DOHH2 (cell line): Measurements from ENCODE around the gene TMPRSS7.

ENCODE experiments used
- EZH2phosphoT487 ChIP-seq: fragments of 200-600 bp; sonication (generic); IDR thresholded peaks from 2 replicates; pipeline ENCODE4 v1.6.1; 2017; ENCODE audit warnings: borderline replicate concordance, mild to moderate bottlenecking, antibody characterized with exemption, low read length, moderate library complexity, mixed read lengths
- TF ChIP-seq, protein P1 (sequence below): fragments of 200-600 bp; sonication (generic); IDR thresholded peaks from one replicate; pipeline ENCODE4 v1.5.1; 2014; ENCODE audit warnings: antibody characterized with exemption, mild to moderate bottlenecking, low read depth, low read length; ENCODE audit not compliant: poor library complexity, severe bottlenecking

DNA sequence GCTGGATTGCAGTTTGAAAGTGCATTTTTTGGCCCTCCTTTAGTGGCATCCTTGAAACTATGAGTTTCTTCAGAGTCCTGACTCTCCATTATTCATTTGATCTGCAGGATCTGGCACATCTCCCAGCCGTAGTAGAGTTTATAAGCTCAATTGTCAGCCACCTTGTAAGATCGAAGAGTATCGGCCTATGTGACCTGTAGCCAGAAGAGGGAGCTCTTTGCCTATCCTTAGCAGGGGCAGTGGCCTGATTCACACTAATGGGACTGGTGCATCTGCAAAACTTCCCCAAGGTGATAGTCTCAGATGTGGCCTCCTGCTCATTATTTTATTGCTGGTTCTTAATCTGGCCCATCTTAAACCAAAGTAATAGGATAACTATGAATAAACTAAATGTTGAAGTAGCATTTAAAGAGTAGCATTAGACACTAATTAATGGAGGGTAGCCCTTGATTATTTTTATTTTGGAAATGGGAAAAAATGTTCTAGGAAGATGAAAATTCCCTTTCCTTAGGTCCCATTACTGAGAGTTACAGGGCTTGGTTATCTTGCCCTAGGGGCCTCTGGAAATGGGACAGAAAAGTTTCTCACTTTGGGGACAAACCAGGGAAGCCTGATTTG is 77.4 kb downstream of the TMPRSS7 start:
- TF ChIP-seq, protein P1, sequence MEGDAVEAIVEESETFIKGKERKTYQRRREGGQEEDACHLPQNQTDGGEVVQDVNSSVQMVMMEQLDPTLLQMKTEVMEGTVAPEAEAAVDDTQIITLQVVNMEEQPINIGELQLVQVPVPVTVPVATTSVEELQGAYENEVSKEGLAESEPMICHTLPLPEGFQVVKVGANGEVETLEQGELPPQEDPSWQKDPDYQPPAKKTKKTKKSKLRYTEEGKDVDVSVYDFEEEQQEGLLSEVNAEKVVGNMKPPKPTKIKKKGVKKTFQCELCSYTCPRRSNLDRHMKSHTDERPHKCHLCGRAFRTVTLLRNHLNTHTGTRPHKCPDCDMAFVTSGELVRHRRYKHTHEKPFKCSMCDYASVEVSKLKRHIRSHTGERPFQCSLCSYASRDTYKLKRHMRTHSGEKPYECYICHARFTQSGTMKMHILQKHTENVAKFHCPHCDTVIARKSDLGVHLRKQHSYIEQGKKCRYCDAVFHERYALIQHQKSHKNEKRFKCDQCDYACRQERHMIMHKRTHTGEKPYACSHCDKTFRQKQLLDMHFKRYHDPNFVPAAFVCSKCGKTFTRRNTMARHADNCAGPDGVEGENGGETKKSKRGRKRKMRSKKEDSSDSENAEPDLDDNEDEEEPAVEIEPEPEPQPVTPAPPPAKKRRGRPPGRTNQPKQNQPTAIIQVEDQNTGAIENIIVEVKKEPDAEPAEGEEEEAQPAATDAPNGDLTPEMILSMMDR, result peak; percentile 89
- no peak for TF ChIP-seq EZH2phosphoT487
